Gastrocnemius medialis (tissue), 4 donors: Measurements from ENCODE around the gene RALGAPA2. TPM values are rescaled to one million over a fixed set of nuclear protein-coding genes. Genes with fewer than 3 reads are reported as not detected.
A peak's percentile ranks its signal among the peaks of the same experiment; 100 is the strongest.

ENCODE experiments used
- ATAC-seq, 2 donors: fragments of 150-250 bp; one replicate each; pipeline ENCODE4 v1.9.1; 2016
- DNase-seq, 2 donors: peaks; one replicate each; pipeline ENCODE4 v3.0.0-alpha.2; 2019
- H3K27ac ChIP-seq, 4 donors: fragments of 200-600 bp; sonication (generic); 1 replicate in 1 of 4; 2 replicates in 3 of 4; pipeline ENCODE4 v1.5.1; 2016 to 2018; ENCODE audit warnings: mild to moderate bottlenecking in 2 of 4, moderate library complexity in 1 of 4
- H3K27me3 ChIP-seq, 3 donors: fragments of 200-600 bp; sonication (generic) in 2 of 3; 1 replicate in 1 of 3; 2 replicates in 2 of 3; pipeline versions ENCODE4 v1.5.1 to v1.6.0; 2016 to 2019; ENCODE audit warnings: mild to moderate bottlenecking in 1 of 3, moderate library complexity in 1 of 3
- H3K36me3 ChIP-seq, 2 donors: fragments of 200-600 bp; sonication (generic) in 1 of 2; one replicate each; pipeline ENCODE4 v1.5.1; 2017 to 2018
- H3K4me1 ChIP-seq, 2 donors: fragments of 200-600 bp; sonication (generic) in 1 of 2; one replicate each; pipeline ENCODE4 v1.5.1; 2016 to 2017; ENCODE audit warnings: mild to moderate bottlenecking in 2 of 2
- H3K4me3 ChIP-seq, 4 donors: fragments of 200-600 bp; sonication (generic) in 3 of 4; 1 replicate in 1 of 4; 2 replicates in 3 of 4; pipeline ENCODE4 v1.5.1; 2016 to 2019; ENCODE audit warnings: mild to moderate bottlenecking in 2 of 4
- H3K9me3 ChIP-seq, 3 donors: fragments of 200-600 bp; sonication (generic) in 2 of 3; 1 replicate in 1 of 3; 2 replicates in 2 of 3; pipeline ENCODE4 v1.5.1; 2016 to 2019
- POLR2A ChIP-seq, 2 donors: fragments of 450-650 bp; IDR thresholded peaks; one replicate each; pipeline ENCODE4 v1.6.1; 2017; ENCODE audit warnings: antibody characterized with exemption in 2 of 2, mild to moderate bottlenecking in 2 of 2, moderate library complexity in 2 of 2
- in situ Hi-C, 4 donors: fragments of 200-750 bp; cut with MboI; loops; one replicate each; pipeline versions ENCODE4 v1.15.0 to v1.8.0; 2017; ENCODE audit warnings: low sequenced_read_pairs in 4 of 4
- intact Hi-C: fragments of 100-400 bp; cut with DNase I; formaldehyde crosslinking; loops from one replicate; pipeline ENCODE4 v1.15.1; 2023; ENCODE audit warnings: low total_unique reads
- total RNA-seq, 4 donors: library from RNA; depleted of rRNA; stranded (reverse); fragments of >200 nt; gene quantifications; one replicate each; pipeline versions ENCODE4 v1.1.0 to v1.2.3, GENCODE V29; 2016
- TF ChIP-seq, protein P1 (sequence below), 5 experiments: fragments of 450-650 bp in 3 of 5; fragments of 200-600 bp in 2 of 5; sonication (generic) in 2 of 5; IDR thresholded peaks in 4 of 5; conservative IDR thresholded peaks in 1 of 5; 1 replicate in 4 of 5; 2 replicates in 1 of 5; pipeline ENCODE4 v1.5.1; 2016 to 2019; ENCODE audit warnings: antibody characterized with exemption in 5 of 5, mild to moderate bottlenecking in 3 of 5, moderate library complexity in 3 of 5

The RALGAPA2 gene
- total RNA-seq, 4 donors from 2014 or later, result 43.2 to 56.9 (median 52.0) TPM

DNA sequence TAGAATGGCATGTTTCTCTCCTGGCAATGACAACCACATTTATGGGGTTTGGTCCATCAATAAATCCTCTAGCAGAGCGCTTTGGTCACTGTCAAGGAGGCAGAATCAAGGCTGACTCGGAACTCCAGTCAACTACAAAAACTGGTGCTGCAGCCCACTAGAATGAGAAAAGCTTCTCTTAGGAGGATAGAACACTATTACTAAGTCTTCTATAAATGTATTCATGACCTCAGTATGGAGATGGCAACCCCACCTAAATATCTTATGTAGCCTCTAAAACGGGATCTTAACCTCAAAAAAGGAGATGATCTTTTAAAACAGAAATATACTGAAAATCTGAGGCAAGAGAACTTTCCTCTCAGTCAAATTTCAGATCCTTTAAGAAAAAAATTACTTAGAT, 68.5 kb downstream of the RALGAPA2 start:
- H3K4me1 ChIP-seq, result peaks cover 14 to 17% of the 10 kb centered on the region in 2 donors
- no peaks in the 10 kb centered on the region for H3K9me3 ChIP-seq
- H3K27me3 ChIP-seq, result no peaks in the 10 kb centered on the region
- peak overlapping the region; percentile 29 to 48 (median 38) for H3K27ac ChIP-seq
- no peak for DNase-seq
- intact Hi-C loops (no loop called here), in situ Hi-C loops (no loop called here)
- H3K4me3 ChIP-seq, result no peak overlapping the region
- H3K36me3 ChIP-seq, result peaks cover 0 to 15% of the 10 kb centered on the region in 2 donors
- TF ChIP-seq POLR2A (IDR thresholded peaks at IDR 0.05), result no peak
- TF ChIP-seq, protein P1, sequence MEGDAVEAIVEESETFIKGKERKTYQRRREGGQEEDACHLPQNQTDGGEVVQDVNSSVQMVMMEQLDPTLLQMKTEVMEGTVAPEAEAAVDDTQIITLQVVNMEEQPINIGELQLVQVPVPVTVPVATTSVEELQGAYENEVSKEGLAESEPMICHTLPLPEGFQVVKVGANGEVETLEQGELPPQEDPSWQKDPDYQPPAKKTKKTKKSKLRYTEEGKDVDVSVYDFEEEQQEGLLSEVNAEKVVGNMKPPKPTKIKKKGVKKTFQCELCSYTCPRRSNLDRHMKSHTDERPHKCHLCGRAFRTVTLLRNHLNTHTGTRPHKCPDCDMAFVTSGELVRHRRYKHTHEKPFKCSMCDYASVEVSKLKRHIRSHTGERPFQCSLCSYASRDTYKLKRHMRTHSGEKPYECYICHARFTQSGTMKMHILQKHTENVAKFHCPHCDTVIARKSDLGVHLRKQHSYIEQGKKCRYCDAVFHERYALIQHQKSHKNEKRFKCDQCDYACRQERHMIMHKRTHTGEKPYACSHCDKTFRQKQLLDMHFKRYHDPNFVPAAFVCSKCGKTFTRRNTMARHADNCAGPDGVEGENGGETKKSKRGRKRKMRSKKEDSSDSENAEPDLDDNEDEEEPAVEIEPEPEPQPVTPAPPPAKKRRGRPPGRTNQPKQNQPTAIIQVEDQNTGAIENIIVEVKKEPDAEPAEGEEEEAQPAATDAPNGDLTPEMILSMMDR (IDR thresholded peaks at IDR 0.05 in 4 of 5, conservative IDR thresholded peaks at IDR 0.05 in 1 of 5), result no peak
- ATAC-seq, result no peak

DNA sequence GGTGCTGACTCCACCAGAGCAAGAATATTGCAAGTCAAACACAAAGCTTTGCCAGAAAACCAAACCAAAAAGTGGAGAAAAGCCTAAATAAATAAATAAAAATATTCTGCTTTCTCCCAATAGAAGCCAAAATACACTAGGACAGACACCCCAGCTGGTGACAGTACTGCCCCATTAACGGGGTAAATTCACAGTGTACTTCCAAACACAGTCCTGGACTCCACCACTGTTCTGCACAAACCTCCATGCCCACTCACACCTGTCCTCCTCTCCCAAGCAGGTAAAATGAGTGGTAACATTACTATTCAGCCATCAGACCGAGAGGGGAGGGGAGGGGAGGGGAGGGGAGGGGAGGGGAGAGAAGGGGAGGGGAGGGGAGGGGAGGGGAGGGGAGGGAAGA, 70.7 kb downstream of the RALGAPA2 start:
- DNase-seq, result no peak
- TF ChIP-seq, protein P1 (IDR thresholded peaks at IDR 0.05 in 4 of 5, conservative IDR thresholded peaks at IDR 0.05 in 1 of 5), result no peak
- no peak for TF ChIP-seq POLR2A (IDR thresholded peaks at IDR 0.05)
- Histone ChIP-seq H3K9me3 (no peaks in the 10 kb centered on the region), H3K4me3 (no peak overlapping the region), H3K27me3 (no peaks in the 10 kb centered on the region), H3K36me3 (peaks cover 0 to 36% of the 10 kb centered on the region in 2 donors), H3K27ac (no peak overlapping the region), H3K4me1 (peaks cover 14 to 17% of the 10 kb centered on the region in 2 donors)
- intact Hi-C loops, result no loop called here
- in situ Hi-C loops, result no loop called here
- ATAC-seq, result no peak

DNA sequence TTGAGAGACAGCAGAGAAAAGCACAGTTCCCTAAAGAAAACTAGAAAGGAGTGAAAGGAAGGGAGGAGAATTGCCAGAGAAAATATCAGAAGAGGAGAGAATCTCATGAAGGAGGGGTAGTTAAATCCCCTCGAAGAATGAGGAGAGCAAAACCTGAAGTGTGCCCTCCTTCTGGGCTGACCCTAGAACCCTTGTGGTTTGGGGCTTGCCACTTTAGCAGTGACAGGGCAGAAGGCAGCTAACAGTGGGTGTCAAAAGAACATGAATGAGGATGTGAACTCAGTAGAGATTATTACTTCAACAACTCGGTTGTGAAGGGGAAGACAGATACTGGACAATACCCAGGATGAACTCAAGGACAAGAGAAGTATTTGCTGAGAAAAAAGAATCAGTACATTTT, 73.6 kb downstream of the RALGAPA2 start:
- ATAC-seq (no peak), DNase-seq (no peak)
- no peaks in the 10 kb centered on the region for H3K27me3 ChIP-seq
- peaks cover 0 to 59% of the 10 kb centered on the region in 2 donors for H3K36me3 ChIP-seq
- no peak overlapping the region for H3K4me3 ChIP-seq
- intact Hi-C loops, result no loop called here
- no peak overlapping the region for H3K27ac ChIP-seq
- H3K9me3 ChIP-seq, result no peaks in the 10 kb centered on the region
- peaks cover 3 to 4% of the 10 kb centered on the region in 2 donors for H3K4me1 ChIP-seq
- in situ Hi-C loops, result no loop called here
- TF ChIP-seq, protein P1 (IDR thresholded peaks at IDR 0.05 in 4 of 5, conservative IDR thresholded peaks at IDR 0.05 in 1 of 5), result no peak
- no peak for TF ChIP-seq POLR2A (IDR thresholded peaks at IDR 0.05)

DNA sequence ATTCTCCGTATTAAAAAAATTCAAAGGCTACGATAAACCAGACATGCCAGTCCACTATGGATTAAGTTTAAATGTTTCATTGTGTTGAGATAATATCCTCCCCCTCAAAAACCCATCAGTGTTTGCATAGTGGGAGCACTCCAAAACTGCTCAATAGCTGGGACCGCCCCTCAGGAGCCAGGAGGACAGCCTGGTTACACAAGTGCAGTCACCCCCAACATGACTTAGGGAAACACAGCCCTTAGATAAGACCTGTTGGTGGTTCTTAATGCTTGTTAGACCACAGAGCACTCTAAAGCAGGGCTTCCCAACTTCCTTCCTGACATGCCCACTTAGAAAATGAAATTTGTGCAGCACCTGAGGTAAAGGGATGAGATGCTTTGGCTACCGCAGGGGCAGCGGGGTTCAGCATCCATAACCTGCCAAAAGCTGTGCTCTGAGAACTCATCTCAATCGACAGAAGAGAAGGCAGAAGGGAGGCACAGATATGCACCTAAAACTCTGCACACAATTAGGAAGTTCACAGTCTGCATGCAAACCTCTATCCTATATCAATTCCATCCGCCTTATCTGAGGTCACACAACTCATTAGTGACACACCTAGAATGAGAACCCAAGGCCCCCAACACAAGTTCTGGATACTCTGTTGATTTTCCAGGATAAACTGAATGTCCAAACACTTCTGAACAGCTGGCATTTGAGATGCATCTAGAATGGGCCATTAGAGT, 74.3 kb downstream of the RALGAPA2 start:
- ATAC-seq, result no peak
- DNase-seq, result no peak
- in situ Hi-C loops (no loop called here), intact Hi-C loops (no loop called here)
- H3K9me3 ChIP-seq, result no peaks in the 10 kb centered on the region
- TF ChIP-seq, protein P1 (IDR thresholded peaks at IDR 0.05 in 4 of 5, conservative IDR thresholded peaks at IDR 0.05 in 1 of 5), result no peak
- TF ChIP-seq POLR2A (IDR thresholded peaks at IDR 0.05), result no peak
- no peaks in the 10 kb centered on the region for H3K27me3 ChIP-seq
- no peak overlapping the region for H3K27ac ChIP-seq
- H3K4me3 ChIP-seq, result no peak overlapping the region
- H3K36me3 ChIP-seq, result peaks cover 0 to 66% of the 10 kb centered on the region in 2 donors
- no peaks in the 10 kb centered on the region for H3K4me1 ChIP-seq
